ENCODE data around the gene TRIM8.

The TRIM8 gene

GRCh38 chr10:102605712-102606111, 38.6 kb upstream of the TRIM8 start:
- Histone ChIP-seq H3K27me3 (ENCODE audit: low read length) (no peaks in the 10 kb centered on the region), H3K9ac (ENCODE audit: low read length) (no peak overlapping the region), H3K79me2 (ENCODE audit: insufficient read depth, low read length) (no peaks in the 10 kb centered on the region), H2AFZ (ENCODE audit: low read depth, low read length, severe bottlenecking) (no peak overlapping the region), H3F3A (ENCODE audit: insufficient read depth) (no peaks in the 10 kb centered on the region), H3K9me3 (ENCODE audit: insufficient read depth, low read length) (no peaks in the 10 kb centered on the region), H3K4me3 (ENCODE audit: insufficient read depth, low read length, poor library complexity, severe bottlenecking) (no peak overlapping the region), H4K20me1 (ENCODE audit: low read depth, low read length) (no peaks in the 10 kb centered on the region), H3K4me2 (ENCODE audit: low read depth, low read length, poor library complexity, severe bottlenecking) (no peak overlapping the region), H3K9me2 (replicated peaks; ENCODE audit: insufficient read depth, low read length) (no peaks in the 10 kb centered on the region), H3K27ac (ENCODE audit: low read depth, low read length) (no peak overlapping the region), H3K36me3 (ENCODE audit: low read length) (no peaks in the 10 kb centered on the region)
- TF ChIP-seq EZH2phosphoT487 (conservative IDR thresholded peaks at IDR 0.05; ENCODE audit: low read length) = no peak
- TF ChIP-seq, protein P1, sequence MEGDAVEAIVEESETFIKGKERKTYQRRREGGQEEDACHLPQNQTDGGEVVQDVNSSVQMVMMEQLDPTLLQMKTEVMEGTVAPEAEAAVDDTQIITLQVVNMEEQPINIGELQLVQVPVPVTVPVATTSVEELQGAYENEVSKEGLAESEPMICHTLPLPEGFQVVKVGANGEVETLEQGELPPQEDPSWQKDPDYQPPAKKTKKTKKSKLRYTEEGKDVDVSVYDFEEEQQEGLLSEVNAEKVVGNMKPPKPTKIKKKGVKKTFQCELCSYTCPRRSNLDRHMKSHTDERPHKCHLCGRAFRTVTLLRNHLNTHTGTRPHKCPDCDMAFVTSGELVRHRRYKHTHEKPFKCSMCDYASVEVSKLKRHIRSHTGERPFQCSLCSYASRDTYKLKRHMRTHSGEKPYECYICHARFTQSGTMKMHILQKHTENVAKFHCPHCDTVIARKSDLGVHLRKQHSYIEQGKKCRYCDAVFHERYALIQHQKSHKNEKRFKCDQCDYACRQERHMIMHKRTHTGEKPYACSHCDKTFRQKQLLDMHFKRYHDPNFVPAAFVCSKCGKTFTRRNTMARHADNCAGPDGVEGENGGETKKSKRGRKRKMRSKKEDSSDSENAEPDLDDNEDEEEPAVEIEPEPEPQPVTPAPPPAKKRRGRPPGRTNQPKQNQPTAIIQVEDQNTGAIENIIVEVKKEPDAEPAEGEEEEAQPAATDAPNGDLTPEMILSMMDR (IDR thresholded peaks at IDR 0.05; ENCODE audit: insufficient read depth, low read length, poor library complexity, severe bottlenecking) = no peak

DNA sequence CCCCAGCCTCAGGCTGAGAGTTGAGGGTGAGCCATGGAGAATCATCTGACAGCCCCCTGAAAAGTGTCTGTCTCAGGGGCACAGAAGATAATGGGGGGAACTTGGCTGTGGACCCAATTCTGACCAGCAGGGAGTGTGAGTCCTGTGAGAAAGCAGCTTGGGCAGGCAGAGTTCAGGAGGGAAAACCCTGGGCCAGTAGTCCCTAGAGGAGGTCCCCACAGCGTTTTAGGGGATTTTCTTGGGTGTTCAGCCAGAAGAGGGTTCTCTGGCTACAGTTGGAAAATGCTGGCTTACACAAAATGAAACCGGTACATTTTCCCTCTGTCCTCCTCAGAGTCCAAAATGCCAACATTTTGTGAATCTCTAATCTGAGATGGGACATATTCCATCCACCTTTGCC, 35.8 kb upstream of the TRIM8 start:
- no peak overlapping the region for H3K9ac ChIP-seq (ENCODE audit: low read length)
- no peak overlapping the region for H3K27ac ChIP-seq (ENCODE audit: low read depth, low read length)
- H3K4me2 ChIP-seq (ENCODE audit: low read depth, low read length, poor library complexity, severe bottlenecking) = no peak overlapping the region
- no peaks in the 10 kb centered on the region for H3K36me3 ChIP-seq (ENCODE audit: low read length)
- H3K79me2 ChIP-seq (ENCODE audit: insufficient read depth, low read length) = no peaks in the 10 kb centered on the region
- H3F3A ChIP-seq (ENCODE audit: insufficient read depth) = no peaks in the 10 kb centered on the region
- no peaks in the 10 kb centered on the region for H3K9me2 ChIP-seq (replicated peaks; ENCODE audit: insufficient read depth, low read length)
- H3K27me3 ChIP-seq (ENCODE audit: low read length) = no peaks in the 10 kb centered on the region
- no peak overlapping the region for H2AFZ ChIP-seq (ENCODE audit: low read depth, low read length, severe bottlenecking)
- H4K20me1 ChIP-seq (ENCODE audit: low read depth, low read length) = no peaks in the 10 kb centered on the region
- no peaks in the 10 kb centered on the region for H3K9me3 ChIP-seq (ENCODE audit: insufficient read depth, low read length)
- H3K4me3 ChIP-seq (ENCODE audit: insufficient read depth, low read length, poor library complexity, severe bottlenecking) = no peak overlapping the region
- no peak for TF ChIP-seq EZH2phosphoT487 (conservative IDR thresholded peaks at IDR 0.05; ENCODE audit: low read length)
- TF ChIP-seq, protein P1 (IDR thresholded peaks at IDR 0.05; ENCODE audit: insufficient read depth, low read length, poor library complexity, severe bottlenecking) = no peak

- H4K20me1 ChIP-seq (ENCODE audit: low read depth, low read length) = no peaks in the 10 kb centered on the region
- H3K79me2 ChIP-seq (ENCODE audit: insufficient read depth, low read length) = no peaks in the 10 kb centered on the region
- H2AFZ ChIP-seq (ENCODE audit: low read depth, low read length, severe bottlenecking) = no peak overlapping the region
- H3K27ac ChIP-seq (ENCODE audit: low read depth, low read length) = no peak overlapping the region
- TF ChIP-seq, protein P1 (IDR thresholded peaks at IDR 0.05; ENCODE audit: insufficient read depth, low read length, poor library complexity, severe bottlenecking) = no peak
- TF ChIP-seq EZH2phosphoT487 (conservative IDR thresholded peaks at IDR 0.05; ENCODE audit: low read length) = no peak
- H3K27me3 ChIP-seq (ENCODE audit: low read length) = no peaks in the 10 kb centered on the region
- no peaks in the 10 kb centered on the region for H3F3A ChIP-seq (ENCODE audit: insufficient read depth)
- H3K4me2 ChIP-seq (ENCODE audit: low read depth, low read length, poor library complexity, severe bottlenecking) = no peak overlapping the region
- no peak overlapping the region for H3K9ac ChIP-seq (ENCODE audit: low read length)
- H3K4me3 ChIP-seq (ENCODE audit: insufficient read depth, low read length, poor library complexity, severe bottlenecking) = no peak overlapping the region
- no peaks in the 10 kb centered on the region for H3K36me3 ChIP-seq (ENCODE audit: low read length)
- H3K9me3 ChIP-seq (ENCODE audit: insufficient read depth, low read length) = no peaks in the 10 kb centered on the region
- no peaks in the 10 kb centered on the region for H3K9me2 ChIP-seq (replicated peaks; ENCODE audit: insufficient read depth, low read length)
Measured at GRCh38 chr10:102610441-102610887, 33.8 kb upstream of the TRIM8 start.

Measured in SU-DHL-6 (cell line).